WTC11 (cell line): ENCODE data around the gene B9D2.

Source experiments
- ATF2 ChIP-seq: sonication (generic); formaldehyde crosslinking; IDR thresholded peaks from 2 replicates; pipeline ENCODE4 v1.8.1; 2022; ENCODE audit warnings: low read depth, missing genetic modification reagents, borderline replicate concordance
- CTCF ChIP-seq: fragments of 200-600 bp; IDR thresholded peaks from 2 replicates; pipeline ENCODE4 v1.8.0; 2022; ENCODE audit warnings: antibody characterized with exemption
- JUN ChIP-seq: sonication (generic); formaldehyde crosslinking; IDR thresholded peaks from 2 replicates; pipeline ENCODE4 v1.8.0; 2023; ENCODE audit warnings: mild to moderate bottlenecking, missing genetic modification reagents
- MLX ChIP-seq: sonication (generic); formaldehyde crosslinking; IDR thresholded peaks from 2 replicates; pipeline ENCODE4 v1.8.1; 2023; ENCODE audit warnings: mild to moderate bottlenecking, missing genetic modification reagents, moderate library complexity
- NR3C1 ChIP-seq: sonication (generic); formaldehyde crosslinking; conservative IDR thresholded peaks from 2 replicates; pipeline ENCODE4 v1.8.1; 2023; ENCODE audit warnings: low read depth, mild to moderate bottlenecking, missing genetic modification reagents
- PRDM15 ChIP-seq: sonication (generic); formaldehyde crosslinking; IDR thresholded peaks from 2 replicates; pipeline ENCODE4 v1.8.0; 2022; ENCODE audit warnings: missing genetic modification reagents
- USF1 ChIP-seq: sonication (generic); formaldehyde crosslinking; IDR thresholded peaks from 2 replicates; pipeline ENCODE4 v1.8.0; 2022; ENCODE audit warnings: mild to moderate bottlenecking, missing genetic modification reagents
- USF2 ChIP-seq: sonication (generic); formaldehyde crosslinking; IDR thresholded peaks from 2 replicates; pipeline ENCODE4 v1.8.1; 2023; ENCODE audit warnings: mild to moderate bottlenecking, missing genetic modification reagents, moderate library complexity
- ZBTB21 ChIP-seq: sonication (generic); formaldehyde crosslinking; IDR thresholded peaks from 2 replicates; pipeline ENCODE4 v1.8.1; 2023; ENCODE audit warnings: mild to moderate bottlenecking, missing genetic modification reagents, borderline replicate concordance
- ZNF263 ChIP-seq: sonication (generic); formaldehyde crosslinking; IDR thresholded peaks from 2 replicates; pipeline ENCODE4 v1.8.1; 2022; ENCODE audit warnings: low read depth, mild to moderate bottlenecking, moderate library complexity, missing genetic modification reagents
- ZNF425 ChIP-seq: fragments of 250-450 bp; sonication (Bioruptor Pico); conservative IDR thresholded peaks from 2 replicates; pipeline ENCODE4 v1.9.0; 2021; ENCODE audit warnings: mild to moderate bottlenecking

- no peak for TF ChIP-seq NR3C1
- no peak for TF ChIP-seq USF2 (CRISPR knock-in tag)
- no peak for TF ChIP-seq CTCF
- TF ChIP-seq USF1: no peak
- TF ChIP-seq ATF2 (CRISPR knock-in tag): no peak
- TF ChIP-seq ZNF263 (CRISPR knock-in tag): no peak
- no peak for TF ChIP-seq JUN (CRISPR knock-in tag)
- no peak for TF ChIP-seq MLX (CRISPR knock-in tag)
- no peak for TF ChIP-seq ZBTB21 (CRISPR knock-in tag)
- no peak for TF ChIP-seq ZNF425
- TF ChIP-seq PRDM15 (CRISPR knock-in tag): no peak
Measured at GRCh38 chr19:41386442-41386841, 22.5 kb upstream of the B9D2 start.
